ENCODE measurements around the gene FAM181B. TPM values are rescaled to one million over a fixed set of nuclear protein-coding genes. Genes with fewer than 3 reads are reported as not detected.

The FAM181B gene
- polyA plus RNA-seq, 1 of the 3 experiments (the other 2 are of a cell fraction) = 0.02 TPM

DNA sequence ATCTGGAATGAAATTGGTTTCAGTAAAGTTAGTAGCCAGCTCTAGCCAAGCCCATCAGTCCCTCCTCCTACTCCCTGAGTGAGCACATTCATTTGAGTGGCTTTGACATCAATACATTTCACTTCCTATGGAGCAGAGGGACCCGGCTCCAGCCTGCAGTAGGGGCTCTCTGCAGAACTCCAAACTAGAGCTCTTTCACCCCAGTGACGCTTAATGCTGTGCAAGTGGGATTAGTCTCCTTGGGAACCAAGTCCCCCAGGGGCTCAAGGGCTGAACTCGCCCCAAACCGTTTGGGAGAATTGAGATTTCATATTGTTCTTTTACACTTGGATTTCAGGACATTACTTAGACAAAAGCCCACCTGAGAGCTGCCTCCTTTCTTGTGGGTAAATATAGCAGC, 4.4 kb upstream of the FAM181B start:
- H3K4me2 ChIP-seq = no peak overlapping the region
- POLR2A ChIA-PET = no interaction called here

DNA sequence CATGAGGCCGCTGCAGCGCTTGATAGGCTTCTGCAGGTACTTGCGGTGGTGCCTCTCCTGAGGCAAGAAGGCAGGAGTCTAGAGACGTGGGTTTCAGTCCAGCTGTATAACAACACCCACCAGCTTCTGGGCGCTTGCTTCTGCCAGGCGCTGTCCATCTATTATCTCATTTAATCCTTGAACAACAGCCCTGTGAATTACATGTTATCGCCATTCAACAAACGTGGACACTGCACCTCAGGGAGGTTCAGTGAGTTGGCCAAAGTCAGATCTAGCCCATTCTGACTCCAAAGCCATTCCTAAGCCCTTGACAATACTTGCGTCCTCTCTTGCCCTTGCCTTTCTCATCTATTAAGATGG, 436 bp upstream of the FAM181B start:
- ChIA-PET POLR2A (interaction anchor here (0.7 to 2.1 kb wide), 3 partner anchors 13 to 167 kb away, joined by 3 to 8 read pairs (median 5); partner anchors contain the start of gene DDIAS), CTCF (interaction anchor here (0.9 to 4.5 kb wide), 9 partner anchors 11 to 135 kb away, joined by 3 to 43 read pairs (median 5); no protein-coding TSS in a partner anchor)
- TF ChIP-seq, protein P1, sequence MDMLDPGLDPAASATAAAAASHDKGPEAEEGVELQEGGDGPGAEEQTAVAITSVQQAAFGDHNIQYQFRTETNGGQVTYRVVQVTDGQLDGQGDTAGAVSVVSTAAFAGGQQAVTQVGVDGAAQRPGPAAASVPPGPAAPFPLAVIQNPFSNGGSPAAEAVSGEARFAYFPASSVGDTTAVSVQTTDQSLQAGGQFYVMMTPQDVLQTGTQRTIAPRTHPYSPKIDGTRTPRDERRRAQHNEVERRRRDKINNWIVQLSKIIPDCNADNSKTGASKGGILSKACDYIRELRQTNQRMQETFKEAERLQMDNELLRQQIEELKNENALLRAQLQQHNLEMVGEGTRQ (IDR thresholded peaks at IDR 0.05; ENCODE audit: borderline replicate concordance, low read depth, low read length) = no peak
- no peak for TF ChIP-seq RFX5 (IDR thresholded peaks at IDR 0.05; ENCODE audit: low read length)
- Histone ChIP-seq H3K36me3 (replicated peaks in 1 of 2; ENCODE audit: control insufficient read depth in 1 of 2, insufficient read depth in 2 of 2, low read length in 1 of 2) (no peaks in the 10 kb centered on the region), H3K27me3 (ENCODE audit: insufficient read depth) (peaks cover 35% of the 10 kb centered on the region), H3F3A (replicated peaks; ENCODE audit: insufficient read depth) (no peaks in the 10 kb centered on the region), H3K79me2 (ENCODE audit: insufficient read depth) (no peaks in the 10 kb centered on the region), H3K27ac (ENCODE audit: low read depth in 2 of 2, low read length in 1 of 2) (peak overlapping the region in 1 of 2 experiments; percentile 50; a peak in 1 of 4 replicates), H4K20me1 (ENCODE audit: insufficient read depth) (no peaks in the 10 kb centered on the region), H3K4me1 (ENCODE audit: control insufficient read depth in 1 of 2, insufficient read depth in 2 of 2, low read depth in 1 of 2, low read length in 1 of 2) (peaks cover 0 to 4% of the 10 kb centered on the region in 2 experiments; a peak in 1 of 4 replicates), H3K9me3 (no peaks in the 10 kb centered on the region), H2AFZ (ENCODE audit: low read depth) (no peak overlapping the region), H3K4me2 (no peak overlapping the region), H3K9ac (no peak overlapping the region), H3K4me3 (ENCODE audit: low read depth in 2 of 2, low read length in 1 of 2) (peak overlapping the region in 1 of 2 experiments; percentile 54; a peak in 2 of 4 replicates), H3K9me2 (no peaks in the 10 kb centered on the region)
- 73% methylated on average over 8 of the region's 9 CpGs for WGBS (ENCODE audit: low lambda C conversion rate)
- DNase-seq = no peak

More for the DNA sequence above, 4.4 kb upstream of the FAM181B start:
- peaks cover 0 to 4% of the 10 kb centered on the region in 2 experiments; a peak in 1 of 4 replicates for H3K4me1 ChIP-seq (ENCODE audit: control insufficient read depth in 1 of 2, insufficient read depth in 2 of 2, low read depth in 1 of 2, low read length in 1 of 2)
- H3K36me3 ChIP-seq (replicated peaks in 1 of 2; ENCODE audit: control insufficient read depth in 1 of 2, insufficient read depth in 2 of 2, low read length in 1 of 2) = no peaks in the 10 kb centered on the region
- H2AFZ ChIP-seq (ENCODE audit: low read depth) = no peak overlapping the region
- H3K79me2 ChIP-seq (ENCODE audit: insufficient read depth) = no peaks in the 10 kb centered on the region
- no peak for DNase-seq
- H3K27me3 ChIP-seq (ENCODE audit: insufficient read depth) = peaks cover 11% of the 10 kb centered on the region
- no peak overlapping the region for H3K27ac ChIP-seq (ENCODE audit: low read depth in 2 of 2, low read length in 1 of 2)
- 26% methylated on average over 4 of the region's 4 CpGs for WGBS (ENCODE audit: low lambda C conversion rate)
- CTCF ChIA-PET = interaction anchor here (1.1 to 1.2 kb wide), 3 partner anchors 13 to 20 kb away, joined by 3 to 8 read pairs (median 4); no protein-coding TSS in a partner anchor
- H3K9me3 ChIP-seq = no peaks in the 10 kb centered on the region
- no peak overlapping the region for H3K9ac ChIP-seq
- H3F3A ChIP-seq (replicated peaks; ENCODE audit: insufficient read depth) = no peaks in the 10 kb centered on the region
- no peaks in the 10 kb centered on the region for H3K9me2 ChIP-seq
- H3K4me3 ChIP-seq (ENCODE audit: low read depth in 2 of 2, low read length in 1 of 2) = no peak overlapping the region
- no peaks in the 10 kb centered on the region for H4K20me1 ChIP-seq (ENCODE audit: insufficient read depth)
- TF ChIP-seq, protein P1 (IDR thresholded peaks at IDR 0.05; ENCODE audit: borderline replicate concordance, low read depth, low read length) = no peak
- TF ChIP-seq POLR2AphosphoS5 (IDR thresholded peaks at IDR 0.05; ENCODE audit: low read depth, low read length) (no peak), YY1 (IDR thresholded peaks at IDR 0.05; ENCODE audit: low read depth) (no peak), MXI1 (IDR thresholded peaks at IDR 0.05; ENCODE audit: low read depth, low read length) (no peak), SIN3A (IDR thresholded peaks at IDR 0.05; ENCODE audit: borderline replicate concordance, low read depth, low read length) (no peak), RAD21 (IDR thresholded peaks at IDR 0.05; ENCODE audit: low read length) (no peak), GATA2 (CRISPR knock-in tag; IDR thresholded peaks at IDR 0.05) (no peak), FOXJ3 (CRISPR knock-in tag; IDR thresholded peaks at IDR 0.05) (no peak), EZH2phosphoT487 (IDR thresholded peaks at IDR 0.05; ENCODE audit: borderline replicate concordance, low read depth) (no peak), JUND (IDR thresholded peaks at IDR 0.05) (no peak), FOXM1 (IDR thresholded peaks at IDR 0.05; ENCODE audit: low read depth) (no peak)
- TF ChIP-seq, protein P2, sequence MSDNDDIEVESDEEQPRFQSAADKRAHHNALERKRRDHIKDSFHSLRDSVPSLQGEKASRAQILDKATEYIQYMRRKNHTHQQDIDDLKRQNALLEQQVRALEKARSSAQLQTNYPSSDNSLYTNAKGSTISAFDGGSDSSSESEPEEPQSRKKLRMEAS (IDR thresholded peaks at IDR 0.05; ENCODE audit: low read depth) = no peak
- TF ChIP-seq, protein P3, sequence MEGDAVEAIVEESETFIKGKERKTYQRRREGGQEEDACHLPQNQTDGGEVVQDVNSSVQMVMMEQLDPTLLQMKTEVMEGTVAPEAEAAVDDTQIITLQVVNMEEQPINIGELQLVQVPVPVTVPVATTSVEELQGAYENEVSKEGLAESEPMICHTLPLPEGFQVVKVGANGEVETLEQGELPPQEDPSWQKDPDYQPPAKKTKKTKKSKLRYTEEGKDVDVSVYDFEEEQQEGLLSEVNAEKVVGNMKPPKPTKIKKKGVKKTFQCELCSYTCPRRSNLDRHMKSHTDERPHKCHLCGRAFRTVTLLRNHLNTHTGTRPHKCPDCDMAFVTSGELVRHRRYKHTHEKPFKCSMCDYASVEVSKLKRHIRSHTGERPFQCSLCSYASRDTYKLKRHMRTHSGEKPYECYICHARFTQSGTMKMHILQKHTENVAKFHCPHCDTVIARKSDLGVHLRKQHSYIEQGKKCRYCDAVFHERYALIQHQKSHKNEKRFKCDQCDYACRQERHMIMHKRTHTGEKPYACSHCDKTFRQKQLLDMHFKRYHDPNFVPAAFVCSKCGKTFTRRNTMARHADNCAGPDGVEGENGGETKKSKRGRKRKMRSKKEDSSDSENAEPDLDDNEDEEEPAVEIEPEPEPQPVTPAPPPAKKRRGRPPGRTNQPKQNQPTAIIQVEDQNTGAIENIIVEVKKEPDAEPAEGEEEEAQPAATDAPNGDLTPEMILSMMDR (IDR thresholded peaks at IDR 0.05) = no peak
- TF ChIP-seq, protein P4, sequence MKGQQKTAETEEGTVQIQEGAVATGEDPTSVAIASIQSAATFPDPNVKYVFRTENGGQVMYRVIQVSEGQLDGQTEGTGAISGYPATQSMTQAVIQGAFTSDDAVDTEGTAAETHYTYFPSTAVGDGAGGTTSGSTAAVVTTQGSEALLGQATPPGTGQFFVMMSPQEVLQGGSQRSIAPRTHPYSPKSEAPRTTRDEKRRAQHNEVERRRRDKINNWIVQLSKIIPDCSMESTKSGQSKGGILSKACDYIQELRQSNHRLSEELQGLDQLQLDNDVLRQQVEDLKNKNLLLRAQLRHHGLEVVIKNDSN (IDR thresholded peaks at IDR 0.05; ENCODE audit: borderline replicate concordance, low read depth) = no peak
